ENCODE data around the gene SLC13A4. TPM values are rescaled to one million over a fixed set of nuclear protein-coding genes. Genes with fewer than 3 reads are reported as not detected.

Gene SLC13A4
- total RNA-seq, 2 donors from 2014 or later, result not detected

DNA sequence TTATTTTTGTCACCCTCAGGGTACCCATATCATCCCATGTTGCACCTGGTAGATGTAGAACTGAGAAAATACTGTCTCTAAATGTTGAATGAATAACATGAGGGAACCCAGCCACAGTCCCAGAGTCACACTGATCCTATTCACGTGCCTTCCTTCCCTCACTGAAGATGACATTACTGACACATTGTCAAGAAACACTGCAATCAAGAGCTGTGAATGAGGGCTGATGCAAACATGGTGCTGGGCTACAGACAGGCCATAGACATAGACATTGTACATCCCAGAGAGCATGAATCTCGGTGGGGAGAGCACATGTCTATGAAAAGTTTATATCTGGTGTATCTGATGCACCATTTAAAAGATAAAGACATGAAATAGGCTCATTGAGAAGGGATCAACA is 9.8 kb downstream of the SLC13A4 start:
- H3K27ac Mint-ChIP-seq, result no peak overlapping the region
- ATAC-seq (replicated peaks), result no peak
- H3K4me1 Mint-ChIP-seq, result no peaks in the 10 kb centered on the region
- H3K27me3 Mint-ChIP-seq, result peaks cover 10% of the 10 kb centered on the region
- H3K36me3 Mint-ChIP-seq (ENCODE audit: low read depth), result no peaks in the 10 kb centered on the region
- H3K9me3 Mint-ChIP-seq, result no peaks in the 10 kb centered on the region
- H3K4me3 Mint-ChIP-seq, result no peak overlapping the region

DNA sequence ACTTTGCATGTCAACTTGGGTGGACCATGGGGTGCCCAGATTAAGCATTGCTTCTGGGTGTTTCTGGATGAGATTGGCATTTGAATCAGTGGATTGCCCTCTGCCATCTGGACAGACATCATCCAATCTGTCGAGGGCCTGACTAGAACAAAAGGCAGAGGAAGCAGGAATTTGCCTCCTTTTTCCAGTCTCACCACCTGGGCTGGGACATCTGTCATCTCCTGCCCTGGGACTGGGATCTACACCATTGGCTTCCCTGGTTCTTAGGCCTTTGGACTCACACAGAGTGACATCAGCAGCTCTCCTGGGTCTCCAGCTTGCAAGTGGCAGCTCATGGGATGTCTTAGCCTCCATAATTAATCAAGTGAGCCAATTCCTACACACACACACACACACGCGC is 10.3 kb downstream of the SLC13A4 start:
- Mint-ChIP-seq H3K4me3 (no peak overlapping the region), H3K9me3 (no peaks in the 10 kb centered on the region), H3K27me3 (peaks cover 10% of the 10 kb centered on the region), H3K27ac (no peak overlapping the region), H3K4me1 (no peaks in the 10 kb centered on the region), H3K36me3 (ENCODE audit: low read depth) (no peaks in the 10 kb centered on the region)
- ATAC-seq (replicated peaks), result no peak

GRCh38 chr7:135716677-135717238 is 11.2 kb downstream of the SLC13A4 start:
- Mint-ChIP-seq H3K36me3 (ENCODE audit: low read depth) (no peaks in the 10 kb centered on the region), H3K4me1 (no peaks in the 10 kb centered on the region), H3K27ac (no peak overlapping the region), H3K4me3 (no peak overlapping the region), H3K9me3 (no peaks in the 10 kb centered on the region), H3K27me3 (peaks cover 7% of the 10 kb centered on the region)
- no peak for ATAC-seq (replicated peaks)

- Mint-ChIP-seq H3K9me3 (no peaks in the 10 kb centered on the region), H3K4me1 (no peaks in the 10 kb centered on the region), H3K4me3 (no peak overlapping the region), H3K27me3 (peaks cover 3% of the 10 kb centered on the region), H3K27ac (no peak overlapping the region), H3K36me3 (ENCODE audit: low read depth) (no peaks in the 10 kb centered on the region)
- ATAC-seq (replicated peaks), result no peak
Observed at GRCh38 chr7:135715673-135716072, 12.3 kb downstream of the SLC13A4 start.

GRCh38 chr7:135715055-135715522 is 12.9 kb downstream of the SLC13A4 start:
- Mint-ChIP-seq H3K9me3 (no peaks in the 10 kb centered on the region), H3K27ac (no peak overlapping the region), H3K4me3 (no peak overlapping the region), H3K36me3 (ENCODE audit: low read depth) (no peaks in the 10 kb centered on the region), H3K4me1 (no peaks in the 10 kb centered on the region), H3K27me3 (no peaks in the 10 kb centered on the region)
- no peak for ATAC-seq (replicated peaks)

GRCh38 chr7:135714534-135715009 is 13.4 kb downstream of the SLC13A4 start:
- Mint-ChIP-seq H3K27ac (no peak overlapping the region), H3K36me3 (ENCODE audit: low read depth) (no peaks in the 10 kb centered on the region), H3K4me3 (no peak overlapping the region), H3K9me3 (no peaks in the 10 kb centered on the region), H3K4me1 (no peaks in the 10 kb centered on the region), H3K27me3 (no peaks in the 10 kb centered on the region)
- no peak for ATAC-seq (replicated peaks)

DNA sequence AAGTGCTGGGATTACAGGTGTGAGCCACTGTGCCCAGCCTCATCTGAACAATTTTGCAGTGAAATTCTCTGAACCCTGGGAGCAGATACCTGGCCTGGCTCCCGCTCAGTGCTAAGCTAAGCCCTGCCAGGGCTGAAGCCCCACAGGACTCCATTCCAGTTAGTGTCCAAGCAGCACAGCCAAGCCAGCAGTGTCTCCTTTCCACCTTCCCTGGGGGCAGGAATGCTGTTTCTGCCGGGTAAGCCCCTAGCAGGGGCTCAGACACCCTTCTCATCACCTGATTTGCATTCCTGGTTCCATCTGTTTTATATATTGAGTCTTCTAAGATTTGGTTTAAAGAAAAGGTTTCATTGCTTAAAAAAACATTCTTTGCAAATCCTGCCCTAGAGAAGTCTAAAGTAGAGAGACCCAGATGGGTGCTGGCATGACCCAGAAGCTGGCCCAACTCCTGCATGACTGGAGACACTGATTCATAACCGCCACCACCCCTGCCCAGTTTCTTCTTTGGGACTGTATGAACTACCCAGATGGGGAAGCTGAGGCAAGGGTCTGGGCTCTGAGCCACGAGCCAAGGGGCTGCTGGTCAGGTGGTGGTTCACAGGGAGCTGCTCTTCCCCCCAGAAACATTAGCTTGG is 14.0 kb downstream of the SLC13A4 start:
- H3K4me3 Mint-ChIP-seq, result no peak overlapping the region
- no peak overlapping the region for H3K27ac Mint-ChIP-seq
- no peak for ATAC-seq (replicated peaks)

GRCh38 chr7:135712796-135713195 is 15.2 kb downstream of the SLC13A4 start:
- H3K27ac Mint-ChIP-seq, result no peak overlapping the region
- H3K9me3 Mint-ChIP-seq, result no peaks in the 10 kb centered on the region
- no peak overlapping the region for H3K4me3 Mint-ChIP-seq
- no peaks in the 10 kb centered on the region for H3K4me1 Mint-ChIP-seq
- ATAC-seq (replicated peaks), result no peak
- H3K27me3 Mint-ChIP-seq, result no peaks in the 10 kb centered on the region
- H3K36me3 Mint-ChIP-seq (ENCODE audit: low read depth), result no peaks in the 10 kb centered on the region

More for the DNA sequence above, 14.0 kb downstream of the SLC13A4 start:
- Mint-ChIP-seq H3K9me3 (no peaks in the 10 kb centered on the region), H3K27me3 (no peaks in the 10 kb centered on the region), H3K36me3 (ENCODE audit: low read depth) (no peaks in the 10 kb centered on the region), H3K4me1 (no peaks in the 10 kb centered on the region)

DNA sequence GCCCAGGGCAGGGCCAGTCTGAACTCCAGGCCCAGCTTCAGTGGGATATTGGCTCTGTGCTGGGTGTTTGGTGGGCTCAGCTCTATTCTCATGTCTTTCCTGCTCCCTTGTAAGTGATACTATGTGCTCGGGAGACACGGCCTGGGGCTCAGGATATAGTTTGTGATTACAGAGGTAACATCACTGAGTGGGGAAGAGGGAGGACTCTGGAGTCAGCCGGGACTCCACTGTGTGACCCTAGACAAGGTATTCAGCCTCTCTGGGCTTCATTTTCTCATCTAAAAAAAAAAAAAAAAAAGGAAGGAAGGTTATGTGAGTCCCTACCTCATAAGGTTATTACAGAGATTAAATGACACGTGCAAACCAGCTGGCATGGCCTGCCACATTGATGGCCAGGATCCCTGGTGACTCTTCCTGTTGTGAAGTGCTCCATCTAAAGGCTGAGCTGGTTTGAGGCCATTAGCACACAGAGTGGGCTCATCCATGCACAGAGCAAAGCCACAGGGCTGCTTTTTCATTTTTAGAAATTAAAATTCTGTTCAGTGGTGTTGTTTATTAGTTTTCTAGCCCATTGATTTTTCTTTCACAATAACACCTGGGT is 15.7 kb downstream of the SLC13A4 start:
- ATAC-seq (replicated peaks), result no peak
- Mint-ChIP-seq H3K4me1 (no peaks in the 10 kb centered on the region), H3K36me3 (ENCODE audit: low read depth) (no peaks in the 10 kb centered on the region), H3K4me3 (no peak overlapping the region), H3K27ac (no peak overlapping the region), H3K27me3 (no peaks in the 10 kb centered on the region), H3K9me3 (no peaks in the 10 kb centered on the region)

GRCh38 chr7:135711139-135711469 is 16.9 kb downstream of the SLC13A4 start:
- H3K9me3 Mint-ChIP-seq, result no peaks in the 10 kb centered on the region
- no peaks in the 10 kb centered on the region for H3K4me1 Mint-ChIP-seq
- no peak overlapping the region for H3K27ac Mint-ChIP-seq
- no peaks in the 10 kb centered on the region for H3K27me3 Mint-ChIP-seq
- no peaks in the 10 kb centered on the region for H3K36me3 Mint-ChIP-seq (ENCODE audit: low read depth)
- no peak for ATAC-seq (replicated peaks)
- no peak overlapping the region for H3K4me3 Mint-ChIP-seq

DNA sequence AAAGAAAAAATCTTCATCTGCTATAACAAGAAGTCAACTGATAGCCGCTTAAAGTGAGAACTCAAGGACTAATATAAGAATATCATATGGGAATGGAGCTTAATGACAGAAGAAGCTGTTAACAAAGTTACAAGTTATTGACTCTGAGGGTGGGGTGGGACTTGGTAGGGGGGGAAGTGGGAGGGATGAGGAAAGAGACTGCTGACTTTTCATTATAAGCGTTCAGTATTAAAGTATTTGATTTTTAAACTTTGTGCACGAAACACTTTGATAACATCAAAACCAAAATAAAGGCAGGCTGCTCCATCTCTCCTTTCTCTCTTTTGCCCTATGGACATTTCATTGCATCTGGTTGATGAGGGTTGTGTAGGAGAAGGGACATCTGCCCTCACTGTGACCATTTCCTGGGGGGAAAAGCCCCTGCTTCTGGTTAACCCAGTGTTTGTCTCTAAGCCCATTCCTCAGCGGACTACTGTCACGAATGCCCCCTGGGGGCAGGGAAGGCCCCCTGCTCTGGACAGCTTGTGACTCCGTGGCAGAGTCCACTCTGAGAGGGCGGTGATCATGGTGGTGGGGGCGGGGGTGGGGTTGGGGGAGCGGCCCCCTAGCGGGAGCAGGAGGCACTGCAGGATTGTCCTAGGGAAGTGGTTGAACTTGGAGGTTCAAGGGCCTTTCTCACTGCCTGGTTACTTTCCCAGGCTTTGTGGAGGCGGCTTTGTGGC is 17.4 kb downstream of the SLC13A4 start:
- Mint-ChIP-seq H3K4me1 (no peaks in the 10 kb centered on the region), H3K36me3 (ENCODE audit: low read depth) (no peaks in the 10 kb centered on the region), H3K4me3 (no peak overlapping the region), H3K9me3 (no peaks in the 10 kb centered on the region), H3K27me3 (no peaks in the 10 kb centered on the region), H3K27ac (no peak overlapping the region)
- peak; percentile 26 for ATAC-seq (replicated peaks)

DNA sequence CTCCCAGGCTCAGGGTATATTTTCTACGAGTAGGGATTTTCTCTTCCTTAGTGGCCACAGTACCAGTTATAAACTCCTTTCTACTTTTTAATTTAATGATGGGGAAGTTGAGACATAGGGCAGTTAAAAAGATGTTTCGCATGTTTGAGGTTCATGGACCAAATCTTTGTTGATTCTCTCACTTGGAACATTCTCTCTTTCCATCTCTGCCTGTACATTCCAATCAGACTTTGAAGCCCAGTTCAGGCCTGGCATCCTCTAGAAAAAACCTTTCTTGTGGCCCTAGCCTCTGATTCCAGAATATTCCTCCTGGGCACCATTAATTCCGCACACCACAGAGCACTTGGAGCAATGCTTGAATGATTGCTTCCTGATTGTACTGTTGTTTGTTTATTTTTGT is 18.5 kb downstream of the SLC13A4 start:
- H3K36me3 Mint-ChIP-seq (ENCODE audit: low read depth), result no peaks in the 10 kb centered on the region
- H3K27me3 Mint-ChIP-seq, result no peaks in the 10 kb centered on the region
- no peaks in the 10 kb centered on the region for H3K9me3 Mint-ChIP-seq
- H3K27ac Mint-ChIP-seq, result no peak overlapping the region
- no peaks in the 10 kb centered on the region for H3K4me1 Mint-ChIP-seq
- no peak overlapping the region for H3K4me3 Mint-ChIP-seq
- no peak for ATAC-seq (replicated peaks)

DNA sequence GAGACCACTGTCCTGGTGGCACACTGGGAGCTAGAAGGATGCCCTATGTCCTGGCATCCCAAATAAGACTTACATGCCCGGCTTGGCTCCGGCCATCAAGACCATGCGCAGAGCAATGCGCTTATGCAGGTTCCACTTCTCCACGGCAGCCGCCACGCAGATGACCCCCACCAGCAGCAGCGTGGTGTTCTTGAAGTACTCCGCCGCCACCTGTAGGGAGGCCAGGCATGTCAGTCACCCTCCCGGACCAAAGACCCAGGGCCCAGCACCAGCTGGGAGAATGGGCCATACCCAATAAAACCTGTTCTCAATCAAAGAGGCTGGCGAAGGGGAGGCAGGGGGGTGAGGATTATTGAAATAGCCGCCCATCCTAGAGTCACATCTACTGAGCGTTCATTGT is 19.9 kb downstream of the SLC13A4 start:
- Mint-ChIP-seq H3K4me1 (no peaks in the 10 kb centered on the region), H3K9me3 (no peaks in the 10 kb centered on the region), H3K4me3 (no peak overlapping the region), H3K36me3 (ENCODE audit: low read depth) (no peaks in the 10 kb centered on the region), H3K27ac (no peak overlapping the region), H3K27me3 (no peaks in the 10 kb centered on the region)
- no peak for ATAC-seq (replicated peaks)

GRCh38 chr7:135707570-135707966 is 20.4 kb downstream of the SLC13A4 start:
- Mint-ChIP-seq H3K27me3 (no peaks in the 10 kb centered on the region), H3K36me3 (ENCODE audit: low read depth) (no peaks in the 10 kb centered on the region), H3K27ac (no peak overlapping the region), H3K9me3 (no peaks in the 10 kb centered on the region), H3K4me1 (no peaks in the 10 kb centered on the region), H3K4me3 (no peak overlapping the region)
- no peak for ATAC-seq (replicated peaks)

All from activated T-helper 17 cell treated with anti-CD3 and anti-CD28 coated beads, Interleukin-2, amount 50 U/mL, for 72 hours (primary cell).